ENCODE measurements around the gene ACD. TPM values are rescaled to one million over a fixed set of nuclear protein-coding genes. Genes with fewer than 3 reads are reported as not detected.

Gene ACD
- total and polyA plus RNA-seq, 9 of the 15 experiments (the other 6 are each of a cell fraction or from before 2014, with no cell fraction given), result 4.2 to 47.4 (median 19.2) TPM

DNA sequence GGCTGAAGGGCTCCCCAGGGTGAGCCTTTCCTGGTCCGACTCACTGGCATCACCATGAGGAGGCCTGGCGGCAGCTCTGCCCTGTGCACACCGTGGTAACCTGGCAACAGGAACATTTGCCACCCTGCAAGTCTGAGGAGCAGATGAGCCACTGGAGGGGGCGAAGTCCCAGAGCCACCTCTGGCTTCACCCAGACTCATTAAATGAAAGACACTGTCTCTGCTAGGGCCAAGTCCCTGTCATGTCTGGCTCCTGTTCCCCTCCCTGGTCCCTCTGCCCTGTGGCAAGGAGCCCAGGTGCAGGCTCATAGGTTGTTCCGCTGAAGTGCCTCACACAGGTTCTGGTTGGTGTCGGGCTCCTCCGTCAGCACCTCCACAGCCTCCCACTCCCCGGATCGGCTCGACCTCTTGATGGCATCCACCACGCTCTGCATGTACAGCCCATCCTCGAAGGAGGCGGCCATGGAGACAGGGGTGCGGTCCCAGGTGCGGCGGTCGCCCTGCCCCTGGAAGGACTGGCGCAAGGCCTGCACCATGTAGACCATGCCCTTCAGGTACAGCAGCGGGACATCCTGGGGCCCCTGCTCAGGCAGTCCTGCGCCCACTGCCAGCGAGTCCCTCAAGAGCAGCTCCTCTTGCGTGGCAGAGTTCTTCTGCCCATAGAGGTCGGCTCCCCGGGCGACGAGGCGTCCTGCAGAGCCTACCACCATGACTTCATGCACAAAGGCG lies 15.0 kb upstream of the ACD start:
- WGBS (ENCODE audit: insufficient coverage, low coverage, missing lambda C conversion rate), result 87% methylated on average over 26 of the region's 28 CpGs
- H2AFZ ChIP-seq (ENCODE audit: low read depth, low read length), result no peak overlapping the region

More for the DNA sequence above, 15.0 kb upstream of the ACD start:
- DNase-seq (ENCODE audit: extremely low read depth in 1 of 4, low spot score in 3 of 4), result no peak
- no peak overlapping the region for H3K27ac ChIP-seq (ENCODE audit: extremely low read depth, low read depth, low read length)
- no peaks in the 10 kb centered on the region for H3K79me2 ChIP-seq (ENCODE audit: control insufficient read depth, insufficient read depth, low read length)
- FAIRE-seq, result no peak
- in situ Hi-C loops (cut with MboI) (loop anchor here (10.0 kb wide), 1 partner anchor 370 kb away; no protein-coding TSS in a partner anchor), intact Hi-C loops (cut with micrococcal nuclease) (loop anchor here (5.0 kb wide), 2 partner anchors 132 to 367 kb away; partner anchors contain the start of genes RANBP10 and TSNAXIP1)
- H3K4me1 ChIP-seq (replicated peaks in 1 of 2; ENCODE audit: control insufficient read depth in 2 of 2, insufficient read depth in 2 of 2, low read length in 2 of 2), result peaks cover 0 to 5% of the 10 kb centered on the region in 2 experiments; a peak in 3 of 5 replicates
- H3K36me3 ChIP-seq (ENCODE audit: control insufficient read depth, insufficient read depth, low read length), result peaks cover 2% of the 10 kb centered on the region; the same call in 1 of the 3 replicates
- BruUV-seq (replicated peaks), result no TSS peak
- no peak for ATAC-seq
- POLR2A ChIA-PET, result no interaction called here
- H3K4me2 ChIP-seq (ENCODE audit: insufficient read depth, low read length), result no peak overlapping the region
- H4K20me1 ChIP-seq (replicated peaks; ENCODE audit: control insufficient read depth, insufficient read depth, low read length), result no peaks in the 10 kb centered on the region
- H3K4me3 ChIP-seq, result no peak overlapping the region
- no peaks in the 10 kb centered on the region for H3K9me1 ChIP-seq (ENCODE audit: control insufficient read depth, insufficient read depth, low read length)
- no peaks in the 10 kb centered on the region for H3K9me3 ChIP-seq (replicated peaks; ENCODE audit: control insufficient read depth, insufficient read depth, low read depth, low read length)
- H3K27me3 ChIP-seq (ENCODE audit: control insufficient read depth in 2 of 2, insufficient read depth in 2 of 2, low read length in 2 of 2), result no peaks in the 10 kb centered on the region
- H3K9ac ChIP-seq (ENCODE audit: insufficient read depth in 1 of 2, low read depth in 2 of 2, low read length in 2 of 2), result peak overlapping the region in 1 of 2 experiments; percentile 59; a peak in 2 of 4 replicates
- CTCF ChIA-PET (ENCODE audit: low intra/inter-chr PET ratio), result interaction anchor here (0.8 kb wide), 1 partner anchor 253 kb away, joined by 5 read pairs; no protein-coding TSS in a partner anchor
- TF ChIP-seq MLX (CRISPR knock-in tag; conservative IDR thresholded peaks at IDR 0.05) (no peak), ZC3H4 (CRISPR knock-in tag; IDR thresholded peaks at IDR 0.05; ENCODE audit: borderline replicate concordance) (0 out of 2 replicates have a peak, but pooled peaks have one; percentile 15)

All from K562 (cell line).